Panc1 (cell line): ENCODE measurements around the gene SHC3. TPM values are rescaled to one million over a fixed set of nuclear protein-coding genes. Genes with fewer than 3 reads are reported as not detected.

Source experiments
- ATAC-seq: fragments of 200-7000 bp; cut with Tn5 transposase; 2 replicates; pipeline ENCODE4 v1.9.1; 2020; ENCODE audit warnings: mild to moderate bottlenecking, moderate library complexity
- BruUV-seq: library from RNA; stranded (reverse); fragments of 400-500 nt; replicated peaks from 2 replicates; lab custom pipeline; 2021; lab: Mats Ljungman, UMichigan
- CTCF ChIA-PET: fragments of 300-600 bp; sonication (Branson Sonifier 250); formaldehyde crosslinking; loops from one replicate; lab custom pipeline; 2022; ENCODE audit warnings: antibody characterized with exemption; lab: Charles Lee
- POLR2A ChIA-PET: fragments of 300-600 bp; sonication (Branson Sonifier 250); formaldehyde crosslinking; loops from one replicate; lab custom pipeline; 2022; ENCODE audit warnings: antibody characterized with exemption; lab: Charles Lee
- DNase-seq: peaks from one replicate; pipeline ENCODE4 v3.0.0-alpha.2; 2010; ENCODE audit warnings: low read depth, low spot score
- H3K27ac ChIP-seq: 2 replicates; pipeline ENCODE4 v1.5.1; 2011; ENCODE audit warnings: mild to moderate bottlenecking, low read length, inconsistent platforms
- H3K27me3 ChIP-seq: fragments of 200-500 bp; sonication (Bioruptor generic); 2 replicates; pipeline ENCODE4 v1.6.0; 2014; ENCODE audit warnings: low read length, inconsistent platforms; ENCODE audit not compliant: control insufficient read depth, insufficient read depth
- H3K36me3 ChIP-seq: fragments of 200-500 bp; sonication (Bioruptor generic); 2 replicates; pipeline ENCODE4 v1.5.1; 2014; ENCODE audit warnings: inconsistent platforms, mild to moderate bottlenecking, low read length, moderate library complexity; ENCODE audit not compliant: control insufficient read depth, insufficient read depth
- H3K4me1 ChIP-seq: 2 replicates; pipeline ENCODE4 v1.5.1; 2011; ENCODE audit warnings: inconsistent platforms, mild to moderate bottlenecking, low read length, moderate library complexity; ENCODE audit not compliant: control insufficient read depth, insufficient read depth
- H3K4me3 ChIP-seq, 2 experiments: 2 replicates each; pipeline ENCODE4 v1.5.1; 2011 to 2012; ENCODE audit warnings: low read depth in 2 of 2, low read length in 2 of 2, mild to moderate bottlenecking in 2 of 2, inconsistent platforms in 1 of 2, moderate library complexity in 1 of 2
- H3K9me3 ChIP-seq: fragments of 200-500 bp; sonication (Bioruptor generic); 2 replicates; pipeline ENCODE4 v1.5.1; 2014; ENCODE audit warnings: low read depth, mild to moderate bottlenecking, inconsistent platforms, low read length, moderate library complexity; ENCODE audit not compliant: control insufficient read depth, insufficient read depth
- CTCF ChIP-seq: fragments of 450-650 bp; IDR thresholded peaks from 2 replicates; pipeline ENCODE4 v1.5.1; 2017; ENCODE audit warnings: mild to moderate bottlenecking
- POLR2AphosphoS5 ChIP-seq: IDR thresholded peaks from 2 replicates; pipeline ENCODE4 v1.6.1; 2012; ENCODE audit warnings: mild to moderate bottlenecking, low read depth, low read length, moderate library complexity
- SIN3A ChIP-seq: IDR thresholded peaks from 2 replicates; pipeline ENCODE4 v1.6.1; 2012; ENCODE audit warnings: low read depth, mild to moderate bottlenecking, low read length, moderate library complexity, borderline replicate concordance; ENCODE audit not compliant: insufficient read depth
- TCF7L2 ChIP-seq: IDR thresholded peaks from 2 replicates; pipeline ENCODE4 v1.6.1; 2011; ENCODE audit warnings: mild to moderate bottlenecking, low read depth, low read length, inconsistent platforms
- in situ Hi-C: cut with HindIII; loops from 2 replicates; pipeline ENCODE4 v1.10.0; 2016; ENCODE audit warnings: low sequenced_read_pairs, low pct_unique_long_range_greater_than_20kb
- intact Hi-C: fragments of 100-400 bp; cut with micrococcal nuclease; formaldehyde crosslinking; loops from one replicate; pipeline ENCODE4 v1.10.0; 2022; ENCODE audit not compliant: unreplicated experiment
- total RNA-seq: library from RNA; stranded (reverse); gene quantifications from one replicate; pipeline ENCODE4 v1.2.1, GENCODE V29; 2021; ENCODE audit not compliant: unreplicated experiment
- TF ChIP-seq, protein P1 (sequence below), 2 experiments: IDR thresholded peaks; 2 replicates each; pipeline ENCODE4 v1.6.1; 2011 to 2012; ENCODE audit warnings: low read depth in 2 of 2, control low read depth in 1 of 2, low read length in 1 of 2, mild to moderate bottlenecking in 1 of 2, moderate library complexity in 1 of 2; ENCODE audit not compliant: insufficient read depth in 1 of 2

The SHC3 gene
- total RNA-seq, 1 experiment from 2014 or later: 1.7 TPM

- CTCF ChIA-PET: no interaction called here
- Histone ChIP-seq H3K9me3 (no peaks in the 10 kb centered on the region), H3K27me3 (no peaks in the 10 kb centered on the region), H3K36me3 (no peaks in the 10 kb centered on the region), H3K4me3 (no peak overlapping the region), H3K4me1 (no peaks in the 10 kb centered on the region), H3K27ac (no peak overlapping the region)
- ATAC-seq: no peak
- POLR2A ChIA-PET: no interaction called here
- intact Hi-C loops: no loop called here
- no TSS peak for BruUV-seq
- DNase-seq: no peak
- in situ Hi-C loops: no loop called here
- TF ChIP-seq TCF7L2 (no peak), SIN3A (no peak), CTCF (no peak), POLR2AphosphoS5 (no peak)
- TF ChIP-seq, protein P1, sequence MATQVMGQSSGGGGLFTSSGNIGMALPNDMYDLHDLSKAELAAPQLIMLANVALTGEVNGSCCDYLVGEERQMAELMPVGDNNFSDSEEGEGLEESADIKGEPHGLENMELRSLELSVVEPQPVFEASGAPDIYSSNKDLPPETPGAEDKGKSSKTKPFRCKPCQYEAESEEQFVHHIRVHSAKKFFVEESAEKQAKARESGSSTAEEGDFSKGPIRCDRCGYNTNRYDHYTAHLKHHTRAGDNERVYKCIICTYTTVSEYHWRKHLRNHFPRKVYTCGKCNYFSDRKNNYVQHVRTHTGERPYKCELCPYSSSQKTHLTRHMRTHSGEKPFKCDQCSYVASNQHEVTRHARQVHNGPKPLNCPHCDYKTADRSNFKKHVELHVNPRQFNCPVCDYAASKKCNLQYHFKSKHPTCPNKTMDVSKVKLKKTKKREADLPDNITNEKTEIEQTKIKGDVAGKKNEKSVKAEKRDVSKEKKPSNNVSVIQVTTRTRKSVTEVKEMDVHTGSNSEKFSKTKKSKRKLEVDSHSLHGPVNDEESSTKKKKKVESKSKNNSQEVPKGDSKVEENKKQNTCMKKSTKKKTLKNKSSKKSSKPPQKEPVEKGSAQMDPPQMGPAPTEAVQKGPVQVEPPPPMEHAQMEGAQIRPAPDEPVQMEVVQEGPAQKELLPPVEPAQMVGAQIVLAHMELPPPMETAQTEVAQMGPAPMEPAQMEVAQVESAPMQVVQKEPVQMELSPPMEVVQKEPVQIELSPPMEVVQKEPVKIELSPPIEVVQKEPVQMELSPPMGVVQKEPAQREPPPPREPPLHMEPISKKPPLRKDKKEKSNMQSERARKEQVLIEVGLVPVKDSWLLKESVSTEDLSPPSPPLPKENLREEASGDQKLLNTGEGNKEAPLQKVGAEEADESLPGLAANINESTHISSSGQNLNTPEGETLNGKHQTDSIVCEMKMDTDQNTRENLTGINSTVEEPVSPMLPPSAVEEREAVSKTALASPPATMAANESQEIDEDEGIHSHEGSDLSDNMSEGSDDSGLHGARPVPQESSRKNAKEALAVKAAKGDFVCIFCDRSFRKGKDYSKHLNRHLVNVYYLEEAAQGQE (IDR thresholded peaks at IDR 0.05; ENCODE audit: insufficient read depth in 1 of 2, low read depth in 2 of 2, low read length in 1 of 2): no peak
These were observed 69.0 kb downstream of the SHC3 start for GRCh38 chr9:89109666-89110065.

DNA sequence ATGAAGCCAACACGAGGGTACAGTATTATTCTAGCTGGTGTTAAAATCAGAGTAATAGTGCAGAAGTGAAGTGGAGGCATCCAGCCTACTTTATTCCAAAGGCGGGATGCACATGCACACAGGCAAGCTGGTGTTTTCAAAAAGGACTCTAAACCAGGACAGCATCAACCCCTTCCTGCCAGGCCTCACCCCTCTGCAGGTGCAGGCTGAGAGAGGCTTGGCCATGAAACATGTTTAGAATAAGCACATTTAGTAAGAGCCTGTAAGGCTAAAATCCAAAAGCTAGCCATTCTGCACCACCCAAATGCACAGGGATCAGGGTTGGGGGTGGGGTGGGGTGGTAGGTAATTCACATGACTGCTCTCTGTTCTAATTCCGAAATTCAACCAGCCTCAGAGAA lies 71.2 kb downstream of the SHC3 start:
- Histone ChIP-seq H3K4me3 (no peak overlapping the region), H3K4me1 (no peaks in the 10 kb centered on the region), H3K27me3 (no peaks in the 10 kb centered on the region), H3K9me3 (no peaks in the 10 kb centered on the region), H3K27ac (no peak overlapping the region), H3K36me3 (no peaks in the 10 kb centered on the region)
- ChIA-PET POLR2A (no interaction called here), CTCF (no interaction called here)
- DNase-seq (no peak), ATAC-seq (no peak)
- no TSS peak for BruUV-seq
- TF ChIP-seq, protein P1 (IDR thresholded peaks at IDR 0.05; ENCODE audit: insufficient read depth in 1 of 2, low read depth in 2 of 2, low read length in 1 of 2): no peak
- no peak for TF ChIP-seq SIN3A
- no peak for TF ChIP-seq CTCF
- no peak for TF ChIP-seq TCF7L2
- TF ChIP-seq POLR2AphosphoS5: no peak
- in situ Hi-C loops (no loop called here), intact Hi-C loops (no loop called here)
